Thyroid gland (tissue), 4 donors: ENCODE results near the gene POLR1A. TPM values are rescaled to one million over a fixed set of nuclear protein-coding genes. Genes with fewer than 3 reads are reported as not detected.

Experiments
- DNase-seq, 2 donors: peaks; one replicate each; pipeline ENCODE4 v3.0.0-alpha.2; 2019
- H3K27ac ChIP-seq, 3 donors: fragments of 200-600 bp; sonication (generic); 1 replicate in 2 of 3; 2 replicates in 1 of 3; pipeline ENCODE4 v1.5.1; 2016 to 2019; ENCODE audit warnings: mild to moderate bottlenecking in 1 of 3, moderate library complexity in 1 of 3
- H3K27me3 ChIP-seq: fragments of 200-600 bp; sonication (generic); one replicate; pipeline ENCODE4 v1.5.1; 2019
- H3K36me3 ChIP-seq, 2 donors: fragments of 200-600 bp; sonication (generic); one replicate each; pipeline ENCODE4 v1.5.1; 2016 to 2019
- H3K4me1 ChIP-seq, 2 donors: fragments of 200-600 bp; sonication (generic); one replicate each; pipeline ENCODE4 v1.5.1; 2017 to 2019
- H3K4me3 ChIP-seq, 3 donors: fragments of 200-600 bp; sonication (generic); replicated peaks in 1 of 3; 1 replicate in 2 of 3; 2 replicates in 1 of 3; pipeline ENCODE4 v1.5.1; 2016; ENCODE audit warnings: mild to moderate bottlenecking in 1 of 3
- H3K9me3 ChIP-seq: fragments of 200-600 bp; sonication (generic); one replicate; pipeline ENCODE4 v1.5.1; 2017
- POLR2A ChIP-seq, 2 donors: fragments of 450-650 bp; IDR thresholded peaks; one replicate each; pipeline ENCODE4 v1.6.1; 2017; ENCODE audit warnings: antibody characterized with exemption in 2 of 2, mild to moderate bottlenecking in 2 of 2, moderate library complexity in 1 of 2
- WGBS, 2 donors: methylation state at CpG; one replicate each; pipeline ENCODE4 v1.1.5; 2017; 5-methylcytosine and 5-hydroxymethylcytosine counted together
- intact Hi-C: fragments of 100-400 bp; cut with DNase I; formaldehyde crosslinking; loops from one replicate; pipeline ENCODE4 v1.15.1; 2023
- total RNA-seq, 4 donors: library from RNA; depleted of rRNA; stranded (reverse); fragments of >200 nt; gene quantifications; one replicate each; pipeline ENCODE4 v1.2.3, GENCODE V29; 2016
- TF ChIP-seq, protein P1 (sequence below), 6 experiments: fragments of 200-600 bp in 3 of 6; fragments of 450-650 bp in 3 of 6; sonication (generic) in 3 of 6; IDR thresholded peaks; one replicate each; pipeline ENCODE4 v1.5.1; 2016 to 2019; ENCODE audit warnings: antibody characterized with exemption in 6 of 6, mild to moderate bottlenecking in 2 of 6, inconsistent platforms in 1 of 6, moderate library complexity in 1 of 6

The POLR1A gene
- total RNA-seq, 4 donors from 2014 or later = 13.5 to 32.6 (median 24.1) TPM

DNA sequence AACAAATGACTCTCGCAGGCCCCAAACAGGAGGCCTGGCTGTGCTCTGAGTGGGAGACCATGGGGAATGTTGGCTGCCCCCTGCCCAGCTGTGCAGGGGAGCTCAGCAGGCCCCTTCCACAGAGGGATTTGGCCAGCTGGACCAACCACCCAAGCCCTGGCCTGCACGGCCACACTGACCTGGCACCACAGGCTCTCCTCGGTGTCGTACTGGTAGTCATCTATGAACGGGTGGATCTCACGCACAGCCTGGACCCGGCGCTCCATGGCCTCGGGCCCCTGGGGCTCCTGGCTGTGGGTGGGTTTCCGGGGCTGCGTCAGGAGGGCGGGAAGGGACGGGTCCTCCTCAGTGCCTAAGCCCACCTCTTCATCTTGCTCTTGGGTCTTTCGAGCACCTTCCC is 74.5 kb downstream of the POLR1A start:
- Histone ChIP-seq H3K27me3 (no peaks in the 10 kb centered on the region), H3K9me3 (no peaks in the 10 kb centered on the region), H3K36me3 (peaks cover 27 to 31% of the 10 kb centered on the region in 2 donors), H3K27ac (peak overlapping the region in 2 of 3 donors; percentile 90 to 91), H3K4me1 (peaks cover 34 to 59% of the 10 kb centered on the region in 2 donors), H3K4me3 (no peak overlapping the region)
- WGBS, 2 donors = 97 to 99% methylated on average over 6 to 8 of the region's 14 CpGs
- no peak for DNase-seq
- TF ChIP-seq, protein P1, sequence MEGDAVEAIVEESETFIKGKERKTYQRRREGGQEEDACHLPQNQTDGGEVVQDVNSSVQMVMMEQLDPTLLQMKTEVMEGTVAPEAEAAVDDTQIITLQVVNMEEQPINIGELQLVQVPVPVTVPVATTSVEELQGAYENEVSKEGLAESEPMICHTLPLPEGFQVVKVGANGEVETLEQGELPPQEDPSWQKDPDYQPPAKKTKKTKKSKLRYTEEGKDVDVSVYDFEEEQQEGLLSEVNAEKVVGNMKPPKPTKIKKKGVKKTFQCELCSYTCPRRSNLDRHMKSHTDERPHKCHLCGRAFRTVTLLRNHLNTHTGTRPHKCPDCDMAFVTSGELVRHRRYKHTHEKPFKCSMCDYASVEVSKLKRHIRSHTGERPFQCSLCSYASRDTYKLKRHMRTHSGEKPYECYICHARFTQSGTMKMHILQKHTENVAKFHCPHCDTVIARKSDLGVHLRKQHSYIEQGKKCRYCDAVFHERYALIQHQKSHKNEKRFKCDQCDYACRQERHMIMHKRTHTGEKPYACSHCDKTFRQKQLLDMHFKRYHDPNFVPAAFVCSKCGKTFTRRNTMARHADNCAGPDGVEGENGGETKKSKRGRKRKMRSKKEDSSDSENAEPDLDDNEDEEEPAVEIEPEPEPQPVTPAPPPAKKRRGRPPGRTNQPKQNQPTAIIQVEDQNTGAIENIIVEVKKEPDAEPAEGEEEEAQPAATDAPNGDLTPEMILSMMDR (IDR thresholded peaks at IDR 0.05) = no peak
- TF ChIP-seq POLR2A (IDR thresholded peaks at IDR 0.05) = no peak
- intact Hi-C loops = no loop called here

DNA sequence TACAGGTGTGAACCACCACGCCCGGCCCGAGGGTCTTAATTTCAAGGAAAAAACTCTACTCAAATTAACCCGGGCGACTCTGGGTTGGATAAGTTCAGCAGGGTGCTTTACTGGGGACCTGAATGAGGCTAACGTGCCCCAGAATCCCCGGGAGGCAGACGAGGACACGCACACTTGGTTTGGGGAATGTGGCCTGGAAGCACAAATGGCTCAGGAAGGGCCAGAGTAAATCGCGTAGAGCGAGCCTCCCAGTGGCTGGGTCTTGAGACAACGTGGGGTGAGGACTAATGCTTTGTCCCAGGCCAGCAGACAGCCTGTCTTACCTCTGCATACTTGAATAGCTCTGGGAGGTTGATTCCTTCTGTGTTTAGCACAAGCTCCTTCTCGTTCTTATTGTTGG is 75.8 kb downstream of the POLR1A start:
- Histone ChIP-seq H3K36me3 (peaks cover 27 to 31% of the 10 kb centered on the region in 2 donors), H3K9me3 (no peaks in the 10 kb centered on the region), H3K4me3 (no peak overlapping the region), H3K27me3 (no peaks in the 10 kb centered on the region), H3K27ac (peak overlapping the region; percentile 86 to 91 (median 90)), H3K4me1 (peaks cover 21 to 51% of the 10 kb centered on the region in 2 donors)
- TF ChIP-seq, protein P1 (IDR thresholded peaks at IDR 0.05) = peak in 2 of 6 experiments; percentile 36 to 46
- TF ChIP-seq POLR2A (IDR thresholded peaks at IDR 0.05) = peak in 1 of 2 donors; percentile 64
- 57 to 68% methylated on average over 14 of the region's 14 CpGs for WGBS, 2 donors
- peak; percentile 89 to 93 for DNase-seq
- intact Hi-C loops = no loop called here

DNA sequence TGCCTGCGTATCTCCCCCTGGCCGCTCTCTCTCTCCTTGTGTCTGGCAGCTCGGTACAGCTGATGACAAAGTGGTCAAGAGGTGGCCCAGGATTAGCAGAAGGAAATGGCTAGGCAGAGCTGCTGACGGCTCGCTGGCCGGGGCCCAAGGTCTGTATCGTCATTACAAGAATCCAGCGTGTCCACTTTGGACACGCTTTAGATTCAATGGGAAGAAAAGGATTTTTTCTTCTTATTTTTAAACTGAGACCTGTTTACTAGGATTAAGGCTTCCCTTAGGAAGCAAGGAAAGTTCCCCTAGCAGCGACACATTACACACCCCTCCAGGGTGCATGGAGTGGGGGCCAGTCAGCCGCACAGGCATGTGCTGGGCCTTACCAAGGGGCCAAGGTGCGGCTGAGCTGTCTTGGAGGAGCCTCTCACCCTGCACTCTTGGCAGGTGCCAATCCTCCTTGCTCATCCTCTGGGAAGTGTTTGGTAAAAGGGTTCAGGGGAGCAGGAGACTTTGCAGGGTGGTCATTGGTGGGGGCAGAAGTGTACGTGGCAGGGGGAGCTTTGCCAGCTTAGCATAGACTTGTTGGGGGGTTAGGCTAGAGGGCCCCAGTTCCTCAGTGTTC is 76.8 kb downstream of the POLR1A start:
- Histone ChIP-seq H3K27me3 (no peaks in the 10 kb centered on the region), H3K36me3 (peaks cover 27 to 31% of the 10 kb centered on the region in 2 donors), H3K9me3 (no peaks in the 10 kb centered on the region), H3K4me3 (no peak overlapping the region), H3K4me1 (peaks cover 11 to 41% of the 10 kb centered on the region in 2 donors), H3K27ac (peak overlapping the region; percentile 86 to 91 (median 90))
- intact Hi-C loops = no loop called here
- DNase-seq = peak; percentile 78 to 82
- TF ChIP-seq POLR2A (IDR thresholded peaks at IDR 0.05) = no peak
- TF ChIP-seq, protein P1 (IDR thresholded peaks at IDR 0.05) = no peak
- WGBS, 2 donors = 47 to 55% methylated on average over 13 of the region's 13 CpGs

DNA sequence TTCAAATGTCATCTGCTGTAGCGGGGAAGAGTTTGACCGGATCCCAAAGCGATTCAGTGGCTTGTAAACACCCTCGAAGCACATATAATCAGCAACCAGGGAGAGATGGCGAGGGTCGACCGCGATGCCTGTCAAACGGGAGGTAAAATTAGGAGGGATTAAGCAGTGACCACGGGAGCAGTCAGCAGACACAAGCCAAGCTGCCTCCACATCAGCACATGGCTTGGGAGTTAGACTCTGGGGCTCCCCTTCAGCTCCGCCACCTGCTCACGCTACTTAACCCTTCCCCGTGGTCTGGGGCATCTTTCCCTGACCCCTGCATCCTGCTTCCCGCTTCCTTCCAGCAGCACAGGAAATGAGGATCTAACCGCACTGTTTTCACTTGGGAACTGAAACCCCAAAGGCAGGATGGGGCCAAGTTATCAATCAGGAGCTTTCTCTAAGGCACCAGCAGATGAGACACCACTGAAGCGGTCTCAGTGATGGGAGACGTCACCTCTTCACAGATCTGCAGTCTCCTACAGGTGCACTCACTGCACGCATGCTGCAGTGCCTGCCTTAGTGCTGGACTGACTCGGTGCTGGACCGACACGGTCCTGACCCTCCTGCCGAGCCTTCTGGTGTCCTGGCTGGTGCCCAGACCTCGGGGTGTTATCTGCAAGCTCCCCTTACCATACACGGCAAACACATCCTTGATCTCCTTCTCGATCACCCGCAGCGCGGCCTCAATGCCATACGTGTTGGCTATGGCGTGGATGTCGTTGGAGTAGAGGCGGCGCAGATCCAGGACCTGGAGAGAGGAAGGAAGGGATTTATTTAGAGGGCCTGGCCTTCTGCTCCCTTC is 77.5 kb downstream of the POLR1A start:
- Histone ChIP-seq H3K36me3 (peaks cover 27 to 28% of the 10 kb centered on the region in 2 donors), H3K27ac (peak overlapping the region; percentile 86 to 91 (median 90))
- 88 to 90% methylated on average over 32 to 33 of the region's 33 CpGs for WGBS, 2 donors

More for the DNA sequence above, 77.5 kb downstream of the POLR1A start:
- H3K27me3 ChIP-seq = no peaks in the 10 kb centered on the region
- no peaks in the 10 kb centered on the region for H3K9me3 ChIP-seq
- H3K4me3 ChIP-seq = no peak overlapping the region
- intact Hi-C loops = no loop called here
- no peak for DNase-seq
- H3K4me1 ChIP-seq = peaks cover 11 to 38% of the 10 kb centered on the region in 2 donors
- TF ChIP-seq, protein P1 (IDR thresholded peaks at IDR 0.05) = no peak
- no peak for TF ChIP-seq POLR2A (IDR thresholded peaks at IDR 0.05)
